ENCODE results near the gene CCNG1. TPM values are rescaled to one million over a fixed set of nuclear protein-coding genes. Genes with fewer than 3 reads are reported as not detected.
"Not testable (repeated sequence)": the region's sequence is repeated elsewhere in the genome, so short reads cannot be mapped to it uniquely, and the experiment has no call there.

CCNG1 gene
- total and polyA plus RNA-seq, 8 donors = 55.1 to 222 (median 124) TPM

- no peak for FAIRE-seq
- intact Hi-C loops (cut with DNase I) = no loop called here
- no peaks in the 10 kb centered on the region for H3K27me3 ChIP-seq
- TF ChIP-seq CTCF (IDR thresholded peaks at IDR 0.05) = no peak
- H3K4me1 ChIP-seq = no peaks in the 10 kb centered on the region
- H3K9me3 ChIP-seq = no peaks in the 10 kb centered on the region
- no peak for ATAC-seq
- DNase-seq = no peak
- H3K36me3 ChIP-seq = peaks cover 9 to 53% (median 28%) of the 10 kb centered on the region in 3 donors
- no peak overlapping the region for H3K27ac ChIP-seq
- H3K4me3 ChIP-seq = no peak overlapping the region
These were observed 9.8 kb downstream of the CCNG1 start for GRCh38 chr5:163447191-163447590.

GRCh38 chr5:163447875-163448274 is 10.5 kb downstream of the CCNG1 start:
- Histone ChIP-seq H3K4me1 (no peaks in the 10 kb centered on the region), H3K27ac (no peak overlapping the region), H3K4me3 (no peak overlapping the region), H3K36me3 (peaks cover 9 to 46% (median 22%) of the 10 kb centered on the region in 3 donors), H3K27me3 (no peaks in the 10 kb centered on the region), H3K9me3 (no peaks in the 10 kb centered on the region)
- TF ChIP-seq CTCF (IDR thresholded peaks at IDR 0.05) = no peak
- intact Hi-C loops (cut with DNase I) = no loop called here
- WGBS, 2 donors = 87 to 91% methylated on average over 3 of the region's 3 CpGs
- DNase-seq (no peak), ATAC-seq (no peak), FAIRE-seq (no peak)

- H3K27ac ChIP-seq = no peak overlapping the region
- peaks cover 9 to 46% (median 21%) of the 10 kb centered on the region in 3 donors for H3K36me3 ChIP-seq
- no peaks in the 10 kb centered on the region for H3K27me3 ChIP-seq
- no peak for TF ChIP-seq CTCF (IDR thresholded peaks at IDR 0.05)
- DNase-seq (no peak), FAIRE-seq (peak; percentile 17), ATAC-seq (no peak)
- H3K4me1 ChIP-seq = no peaks in the 10 kb centered on the region
- no peak overlapping the region for H3K4me3 ChIP-seq
- no peaks in the 10 kb centered on the region for H3K9me3 ChIP-seq
- intact Hi-C loops (cut with DNase I) = no loop called here
These were observed 11.1 kb downstream of the CCNG1 start for GRCh38 chr5:163448491-163448890.

GRCh38 chr5:163451489-163451888 is 14.1 kb downstream of the CCNG1 start:
- H3K27me3 ChIP-seq = no peaks in the 10 kb centered on the region
- no peak for TF ChIP-seq CTCF (IDR thresholded peaks at IDR 0.05)
- no peak for DNase-seq
- FAIRE-seq = no peak
- no peak for ATAC-seq
- H3K27ac ChIP-seq = no peak overlapping the region
- WGBS, 2 donors = 97 to 98% methylated on average over 8 of the region's 8 CpGs
- H3K4me3 ChIP-seq = no peak overlapping the region
- no peaks in the 10 kb centered on the region for H3K9me3 ChIP-seq
- H3K4me1 ChIP-seq = peaks cover 0 to 4% (median 0%) of the 10 kb centered on the region in 3 donors
- H3K36me3 ChIP-seq = peaks cover 9 to 27% (median 9%) of the 10 kb centered on the region in 3 donors
- intact Hi-C loops (cut with DNase I) = no loop called here

GRCh38 chr5:163453705-163454104 is 16.3 kb downstream of the CCNG1 start:
- FAIRE-seq (no peak), ATAC-seq (no peak), DNase-seq (no peak)
- Histone ChIP-seq H3K4me3 (no peak overlapping the region), H3K9me3 (no peaks in the 10 kb centered on the region), H3K36me3 (peaks cover 0 to 20% (median 0%) of the 10 kb centered on the region in 3 donors), H3K4me1 (peaks cover 0 to 15% (median 10%) of the 10 kb centered on the region in 3 donors), H3K27me3 (no peaks in the 10 kb centered on the region), H3K27ac (no peak overlapping the region)
- intact Hi-C loops (cut with DNase I) = no loop called here
- 57 to 62% methylated on average over 1 of the region's 1 CpG for WGBS, 2 donors
- no peak for TF ChIP-seq CTCF (IDR thresholded peaks at IDR 0.05)

GRCh38 chr5:163455406-163455805 is 18.0 kb downstream of the CCNG1 start:
- peaks cover 0 to 14% (median 0%) of the 10 kb centered on the region in 3 donors for H3K36me3 ChIP-seq
- H3K4me1 ChIP-seq = peaks cover 0 to 15% (median 10%) of the 10 kb centered on the region in 3 donors
- H3K27me3 ChIP-seq; ATAC-seq; H3K4me3 ChIP-seq; FAIRE-seq; intact Hi-C loops (cut with DNase I); DNase-seq; H3K27ac ChIP-seq; H3K9me3 ChIP-seq: not testable (repeated sequence)
- 98% methylated on average over 17 of the region's 17 CpGs for WGBS, 2 donors

All from pancreas (tissue), 10 donors.